ENCODE results near the gene UBL4A. TPM values are rescaled to one million over a fixed set of nuclear protein-coding genes. Genes with fewer than 3 reads are reported as not detected.
A peak's percentile ranks its signal among the peaks of the same experiment; 100 is the strongest.

Gene UBL4A
- 36.6 and 54.3 TPM in 2 replicates for total RNA-seq (2014; rRNA removed; shearing (Covaris generic))

- DNase-seq (ENCODE audit: low read depth): peak; percentile 58
These were observed at the start of gene UBL4A for GRCh38 chrX:154486396-154487207. TSS of gene UBL4A (minus strand) at chrX:154486615. CDS start at chrX:154486584, 31 bp downstream.

GRCh38 chrX:154535892-154536291 is 49.5 kb upstream of the UBL4A start:
- no peak for DNase-seq (ENCODE audit: low read depth)

GRCh38 chrX:154534526-154535322 is 48.3 kb upstream of the UBL4A start:
- peak; percentile 80 for DNase-seq (ENCODE audit: low read depth)

GRCh38 chrX:154532690-154533089 is 46.3 kb upstream of the UBL4A start:
- DNase-seq (ENCODE audit: low read depth): no peak

- no peak for DNase-seq (ENCODE audit: low read depth)
These were observed 45.2 kb upstream of the UBL4A start for GRCh38 chrX:154531626-154532025.

GRCh38 chrX:154530286-154530685 is 43.9 kb upstream of the UBL4A start:
- DNase-seq (ENCODE audit: low read depth): no peak

- DNase-seq (ENCODE audit: low read depth): no peak
These were observed 42.8 kb upstream of the UBL4A start for GRCh38 chrX:154529206-154529612.

- peak; percentile 54 for DNase-seq (ENCODE audit: low read depth)
These were observed 40.7 kb upstream of the UBL4A start for GRCh38 chrX:154526901-154527675.

- DNase-seq (ENCODE audit: low read depth): no peak
These were observed 39.4 kb upstream of the UBL4A start for GRCh38 chrX:154525606-154526490.

- no peak for DNase-seq (ENCODE audit: low read depth)
These were observed 33.0 kb upstream of the UBL4A start for GRCh38 chrX:154519389-154519788.

GRCh38 chrX:154517101-154517781 is 30.8 kb upstream of the UBL4A start:
- no peak for DNase-seq (ENCODE audit: low read depth)

- no peak for DNase-seq (ENCODE audit: low read depth)
These were observed 30.3 kb upstream of the UBL4A start for GRCh38 chrX:154516656-154517100.

GRCh38 chrX:154515966-154516655 is 29.7 kb upstream of the UBL4A start, which contains the start of gene FAM3A:
TSS of gene FAM3A (minus strand) at chrX:154516232. CDS start at chrX:154515772, 460 bp downstream.
- peak; percentile 90 for DNase-seq (ENCODE audit: low read depth)

GRCh38 chrX:154515090-154515965 is 28.9 kb upstream of the UBL4A start:
- DNase-seq (ENCODE audit: low read depth): no peak

- no peak for DNase-seq (ENCODE audit: low read depth)
These were observed 27.3 kb upstream of the UBL4A start for GRCh38 chrX:154513716-154514115.

GRCh38 chrX:154512879-154513553 is 26.6 kb upstream of the UBL4A start:
- DNase-seq (ENCODE audit: low read depth): no peak

- no peak for DNase-seq (ENCODE audit: low read depth)
These were observed 25.3 kb upstream of the UBL4A start for GRCh38 chrX:154511761-154512160.

GRCh38 chrX:154509455-154509854 is 23.0 kb upstream of the UBL4A start:
- DNase-seq (ENCODE audit: low read depth): no peak

Data from Daoy (cell line).